GM23248 (cell line): ENCODE data around the gene COL6A3.

Experiments used
- EZH2 ChIP-seq: fragments of 200-600 bp; sonication (generic); IDR thresholded peaks from 2 replicates; pipeline ENCODE4 v1.6.1; 2018; ENCODE audit warnings: antibody characterized with exemption, mild to moderate bottlenecking; ENCODE audit not compliant: insufficient read depth, poor library complexity, severe bottlenecking
- EZH2phosphoT487 ChIP-seq: fragments of 200-600 bp; sonication (generic); IDR thresholded peaks from 2 replicates; pipeline ENCODE4 v1.6.1; 2018; ENCODE audit warnings: antibody characterized with exemption, moderate library complexity, mild to moderate bottlenecking, low read depth; ENCODE audit not compliant: insufficient read depth

DNA sequence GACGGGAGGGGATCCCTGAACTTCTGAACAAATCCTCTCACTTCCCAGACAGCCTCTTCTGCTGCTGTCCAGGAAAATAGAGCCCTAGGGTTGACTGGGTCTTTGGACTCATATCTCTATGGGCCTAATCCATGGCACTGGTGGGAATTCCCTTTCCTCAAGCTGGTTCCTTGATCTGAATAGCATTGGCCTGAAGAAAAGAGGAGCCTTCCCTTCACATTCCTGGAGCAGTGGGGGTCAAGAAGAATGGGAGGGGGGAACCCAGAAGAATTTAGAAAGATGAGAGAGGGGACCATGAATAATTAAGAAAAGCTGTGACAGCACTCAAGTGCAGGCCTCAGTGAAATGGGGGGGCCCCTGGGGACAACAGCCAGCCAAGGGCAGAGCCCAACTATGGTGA lies 80.2 kb downstream of the COL6A3 start:
- no peak for TF ChIP-seq EZH2
- TF ChIP-seq EZH2phosphoT487, result no peak
